RWPE2 (cell line): ENCODE measurements around the gene POGLUT3.

Source experiments
- ATAC-seq: fragments of 200-7000 bp; cut with Tn5 transposase; 3 replicates; pipeline ENCODE4 v1.9.1; 2021; ENCODE audit warnings: low read depth
- DNase-seq: peaks from one replicate; pipeline ENCODE4 v3.0.0-alpha.2; 2020; ENCODE audit warnings: low spot score
- H3K27ac ChIP-seq: fragments of 450-650 bp; 2 replicates; pipeline ENCODE4 v1.5.1; 2017; ENCODE audit warnings: mild to moderate bottlenecking; ENCODE audit not compliant: poor library complexity, severe bottlenecking
- H3K27me3 ChIP-seq: fragments of 250-450 bp; sonication (Bioruptor Pico); 2 replicates; pipeline ENCODE4 v1.5.1; 2021; ENCODE audit warnings: mild to moderate bottlenecking, moderate library complexity; ENCODE audit not compliant: insufficient read depth, poor library complexity, severe bottlenecking
- H3K36me3 ChIP-seq: fragments of 250-450 bp; sonication (Bioruptor Pico); 2 replicates; pipeline ENCODE4 v1.5.1; 2020; ENCODE audit warnings: low read depth, mild to moderate bottlenecking, moderate library complexity
- H3K4me1 ChIP-seq: fragments of 250-450 bp; sonication (Bioruptor Pico); 2 replicates; pipeline ENCODE4 v1.5.1; 2021; ENCODE audit warnings: mild to moderate bottlenecking, moderate library complexity; ENCODE audit not compliant: insufficient read depth, poor library complexity, severe bottlenecking
- H3K4me3 ChIP-seq: fragments of 250-450 bp; sonication (Bioruptor Pico); 2 replicates; pipeline ENCODE4 v1.5.1; 2021; ENCODE audit warnings: mild to moderate bottlenecking, moderate library complexity; ENCODE audit not compliant: severe bottlenecking
- H3K9me3 ChIP-seq: fragments of 250-450 bp; sonication (Bioruptor Pico); 2 replicates; pipeline ENCODE4 v1.5.1; 2021; ENCODE audit warnings: mild to moderate bottlenecking, moderate library complexity; ENCODE audit not compliant: severe bottlenecking
- TF ChIP-seq, protein P1 (sequence below): fragments of 450-650 bp; IDR thresholded peaks from one replicate; pipeline ENCODE4 v1.5.1; 2017; ENCODE audit warnings: mild to moderate bottlenecking, moderate library complexity; ENCODE audit not compliant: poor library complexity, severe bottlenecking

The POGLUT3 gene

DNA sequence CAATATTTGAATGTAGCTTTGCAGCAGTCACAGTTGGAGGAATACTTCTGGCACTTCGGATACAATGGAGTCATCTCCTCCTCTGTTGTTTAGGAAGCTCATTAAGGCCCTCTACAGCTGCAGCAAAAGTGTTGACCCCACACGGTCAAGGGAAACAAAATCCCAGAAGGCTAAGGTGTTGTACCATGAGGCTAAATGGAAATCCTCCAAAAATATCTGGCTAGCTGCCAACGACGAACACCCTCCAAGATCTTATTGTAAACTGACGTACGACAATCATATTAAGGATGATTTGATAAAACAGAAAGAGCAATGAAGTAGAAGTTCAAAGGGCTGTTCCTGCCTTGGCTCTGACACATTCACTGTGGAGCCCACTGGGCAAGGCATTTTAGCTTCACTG, 4.0 kb downstream of the POGLUT3 start:
- DNase-seq (no peak), ATAC-seq (no peak)
- TF ChIP-seq, protein P1, sequence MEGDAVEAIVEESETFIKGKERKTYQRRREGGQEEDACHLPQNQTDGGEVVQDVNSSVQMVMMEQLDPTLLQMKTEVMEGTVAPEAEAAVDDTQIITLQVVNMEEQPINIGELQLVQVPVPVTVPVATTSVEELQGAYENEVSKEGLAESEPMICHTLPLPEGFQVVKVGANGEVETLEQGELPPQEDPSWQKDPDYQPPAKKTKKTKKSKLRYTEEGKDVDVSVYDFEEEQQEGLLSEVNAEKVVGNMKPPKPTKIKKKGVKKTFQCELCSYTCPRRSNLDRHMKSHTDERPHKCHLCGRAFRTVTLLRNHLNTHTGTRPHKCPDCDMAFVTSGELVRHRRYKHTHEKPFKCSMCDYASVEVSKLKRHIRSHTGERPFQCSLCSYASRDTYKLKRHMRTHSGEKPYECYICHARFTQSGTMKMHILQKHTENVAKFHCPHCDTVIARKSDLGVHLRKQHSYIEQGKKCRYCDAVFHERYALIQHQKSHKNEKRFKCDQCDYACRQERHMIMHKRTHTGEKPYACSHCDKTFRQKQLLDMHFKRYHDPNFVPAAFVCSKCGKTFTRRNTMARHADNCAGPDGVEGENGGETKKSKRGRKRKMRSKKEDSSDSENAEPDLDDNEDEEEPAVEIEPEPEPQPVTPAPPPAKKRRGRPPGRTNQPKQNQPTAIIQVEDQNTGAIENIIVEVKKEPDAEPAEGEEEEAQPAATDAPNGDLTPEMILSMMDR = no peak
- Histone ChIP-seq H3K36me3 (no peaks in the 10 kb centered on the region), H3K4me3 (no peak overlapping the region), H3K9me3 (no peaks in the 10 kb centered on the region), H3K27me3 (no peaks in the 10 kb centered on the region), H3K4me1 (peaks cover 5% of the 10 kb centered on the region), H3K27ac (no peak overlapping the region)

DNA sequence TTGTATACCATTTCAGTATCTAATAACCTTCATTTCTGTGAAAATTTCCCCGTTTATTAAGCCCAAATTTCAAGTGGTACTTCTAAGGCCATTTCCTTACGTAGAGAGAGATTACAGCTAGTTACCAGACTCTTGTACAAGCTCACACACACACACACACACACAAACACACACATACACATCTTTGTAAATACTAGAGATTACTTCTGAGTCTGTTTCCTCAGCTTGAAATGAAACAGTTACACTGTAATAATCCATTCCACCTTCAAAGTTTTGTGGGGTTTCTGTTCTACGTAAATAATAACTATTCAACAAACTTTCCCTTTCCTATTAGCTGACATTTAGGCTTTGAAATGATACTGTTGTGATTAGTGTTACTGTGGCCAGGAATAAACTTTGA, 6.2 kb downstream of the POGLUT3 start:
- TF ChIP-seq, protein P1 = no peak
- no peaks in the 10 kb centered on the region for H3K4me1 ChIP-seq
- ATAC-seq = no peak
- H3K27ac ChIP-seq = no peak overlapping the region
- no peaks in the 10 kb centered on the region for H3K36me3 ChIP-seq
- no peaks in the 10 kb centered on the region for H3K27me3 ChIP-seq
- DNase-seq = no peak
- no peaks in the 10 kb centered on the region for H3K9me3 ChIP-seq
- H3K4me3 ChIP-seq = no peak overlapping the region

DNA sequence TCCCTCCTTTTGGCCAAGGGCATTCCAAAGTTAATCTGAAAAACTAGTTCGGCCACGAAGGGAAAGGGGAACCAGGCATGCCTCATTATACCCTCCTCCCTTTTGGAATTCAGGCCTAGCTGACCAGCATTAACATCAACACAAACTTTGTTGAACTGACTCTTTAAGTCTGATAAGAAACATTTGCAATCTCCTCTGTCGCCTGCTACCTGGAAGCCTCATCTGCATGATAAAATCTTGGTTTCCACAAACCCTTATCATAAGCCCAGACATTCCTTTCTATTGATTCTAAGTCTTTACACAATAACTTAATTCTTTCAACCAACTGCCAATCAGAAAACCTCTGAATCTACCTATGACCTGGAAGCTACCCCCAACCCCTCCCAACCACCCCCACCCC, 11.4 kb downstream of the POGLUT3 start:
- no peak overlapping the region for H3K4me3 ChIP-seq
- H3K4me1 ChIP-seq = no peaks in the 10 kb centered on the region
- TF ChIP-seq, protein P1 = no peak
- ATAC-seq (no peak), DNase-seq (no peak)
- H3K9me3 ChIP-seq = no peaks in the 10 kb centered on the region
- H3K36me3 ChIP-seq = no peaks in the 10 kb centered on the region; the same call in 1 of the 2 replicates
- H3K27ac ChIP-seq = no peak overlapping the region
- H3K27me3 ChIP-seq = no peaks in the 10 kb centered on the region

DNA sequence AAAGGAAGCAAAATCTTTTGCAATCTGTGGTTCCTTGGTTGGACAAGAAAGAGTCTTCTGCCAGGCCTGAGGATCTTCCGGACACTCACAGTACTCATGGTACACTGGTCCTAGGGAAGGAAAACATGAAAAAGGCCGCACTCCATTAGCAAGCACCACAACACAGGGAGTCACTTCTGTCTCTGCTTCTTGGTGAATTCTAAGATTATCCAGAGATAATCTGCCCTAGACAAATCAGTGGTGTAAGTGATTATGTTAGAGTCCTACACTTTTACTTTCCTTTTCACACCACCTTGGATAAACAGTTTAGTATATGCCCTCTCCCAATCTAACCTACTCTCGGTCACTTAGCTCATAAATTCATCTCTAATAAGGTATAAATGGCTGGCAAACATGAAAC, 11.9 kb downstream of the POGLUT3 start:
- no peak overlapping the region for H3K4me3 ChIP-seq
- DNase-seq (no peak), ATAC-seq (no peak)
- TF ChIP-seq, protein P1 = no peak
- no peaks in the 10 kb centered on the region; the same call in 1 of the 2 replicates for H3K36me3 ChIP-seq
- no peak overlapping the region for H3K27ac ChIP-seq
- no peaks in the 10 kb centered on the region for H3K27me3 ChIP-seq
- H3K4me1 ChIP-seq = no peaks in the 10 kb centered on the region
- H3K9me3 ChIP-seq = no peaks in the 10 kb centered on the region

DNA sequence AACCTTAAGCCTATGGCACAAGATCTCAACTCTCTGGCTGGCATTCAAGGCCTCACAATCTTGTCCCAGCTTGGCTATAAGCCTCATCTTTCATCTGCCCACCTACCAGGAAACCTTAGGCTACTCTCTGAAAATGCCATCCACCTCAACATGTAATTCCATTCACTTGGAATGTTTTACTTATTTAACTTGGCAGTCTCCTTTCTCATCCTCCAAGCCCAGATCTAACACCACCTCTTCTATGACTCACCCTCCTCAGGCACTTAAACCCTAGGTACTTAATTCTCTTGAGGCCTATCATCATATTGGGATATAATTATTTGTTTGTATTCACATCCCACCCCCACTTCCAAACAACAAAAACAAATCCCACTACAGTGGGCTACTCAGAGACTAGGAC, 15.0 kb downstream of the POGLUT3 start:
- TF ChIP-seq, protein P1 = no peak
- Histone ChIP-seq H3K4me1 (no peaks in the 10 kb centered on the region), H3K4me3 (no peak overlapping the region), H3K27me3 (no peaks in the 10 kb centered on the region), H3K9me3 (no peaks in the 10 kb centered on the region), H3K27ac (no peak overlapping the region), H3K36me3 (no peaks in the 10 kb centered on the region; the same call in 1 of the 2 replicates)
- ATAC-seq (no peak), DNase-seq (no peak)
